OCI-LY1 (cell line): Measurements from ENCODE around the gene ASB10.

Experiments used
- EZH2 ChIP-seq: fragments of 200-600 bp; sonication (generic), shearing (Covaris generic); IDR thresholded peaks from 2 replicates; pipeline ENCODE4 v1.8.0; 2017; ENCODE audit warnings: borderline replicate concordance, mixed run types, mild to moderate bottlenecking, antibody characterized with exemption, low read length, moderate library complexity, mixed read lengths
- TF ChIP-seq, protein P1 (sequence below): fragments of 200-600 bp; sonication (generic), shearing (Covaris generic); IDR thresholded peaks from 2 replicates; pipeline ENCODE4 v1.5.1; 2017; ENCODE audit warnings: mild to moderate bottlenecking, antibody characterized with exemption, low read length, moderate library complexity, mixed read lengths

DNA sequence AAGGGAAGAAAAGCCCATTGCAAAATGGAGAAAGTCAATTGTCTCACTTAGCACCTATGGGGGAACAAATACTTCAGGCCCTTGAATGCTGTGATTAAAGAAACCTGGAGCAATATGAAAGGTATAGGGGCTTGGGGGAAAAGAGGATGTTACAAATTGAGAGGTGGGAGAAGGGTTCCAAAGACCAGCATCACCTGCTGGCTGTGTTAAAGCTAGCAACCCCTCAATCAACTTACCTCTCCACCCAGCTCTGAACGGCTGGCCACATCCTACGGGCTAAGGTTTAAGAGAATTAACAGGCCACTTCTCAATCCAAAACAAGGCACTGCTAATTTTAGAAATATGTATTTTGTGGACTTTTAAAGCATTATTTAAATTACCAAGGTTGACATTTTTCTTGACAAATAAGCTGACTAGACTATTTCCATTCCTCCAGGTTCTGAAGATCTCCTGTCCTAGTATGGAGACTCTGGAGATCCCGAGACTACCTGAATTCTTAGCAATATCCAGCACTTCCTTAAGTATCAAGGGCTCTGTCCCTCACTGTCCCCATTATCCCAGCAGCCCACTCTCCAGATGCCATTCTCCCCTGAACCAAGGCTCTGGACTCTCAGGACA, 24.2 kb upstream of the ASB10 start:
- no peak for TF ChIP-seq EZH2
- TF ChIP-seq, protein P1, sequence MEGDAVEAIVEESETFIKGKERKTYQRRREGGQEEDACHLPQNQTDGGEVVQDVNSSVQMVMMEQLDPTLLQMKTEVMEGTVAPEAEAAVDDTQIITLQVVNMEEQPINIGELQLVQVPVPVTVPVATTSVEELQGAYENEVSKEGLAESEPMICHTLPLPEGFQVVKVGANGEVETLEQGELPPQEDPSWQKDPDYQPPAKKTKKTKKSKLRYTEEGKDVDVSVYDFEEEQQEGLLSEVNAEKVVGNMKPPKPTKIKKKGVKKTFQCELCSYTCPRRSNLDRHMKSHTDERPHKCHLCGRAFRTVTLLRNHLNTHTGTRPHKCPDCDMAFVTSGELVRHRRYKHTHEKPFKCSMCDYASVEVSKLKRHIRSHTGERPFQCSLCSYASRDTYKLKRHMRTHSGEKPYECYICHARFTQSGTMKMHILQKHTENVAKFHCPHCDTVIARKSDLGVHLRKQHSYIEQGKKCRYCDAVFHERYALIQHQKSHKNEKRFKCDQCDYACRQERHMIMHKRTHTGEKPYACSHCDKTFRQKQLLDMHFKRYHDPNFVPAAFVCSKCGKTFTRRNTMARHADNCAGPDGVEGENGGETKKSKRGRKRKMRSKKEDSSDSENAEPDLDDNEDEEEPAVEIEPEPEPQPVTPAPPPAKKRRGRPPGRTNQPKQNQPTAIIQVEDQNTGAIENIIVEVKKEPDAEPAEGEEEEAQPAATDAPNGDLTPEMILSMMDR, result no peak
